ENCODE measurements around the gene SH3GL1. TPM values are rescaled to one million over a fixed set of nuclear protein-coding genes. Genes with fewer than 3 reads are reported as not detected.
"Not testable (repeated sequence)": the region's sequence is repeated elsewhere in the genome, so short reads cannot be mapped to it uniquely, and the experiment has no call there.

SH3GL1 gene
- polyA plus RNA-seq, 3 donors: 14.0 to 33.9 (median 15.0) TPM

GRCh38 chr19:4334929-4335570 is 65.3 kb downstream of the SH3GL1 start:
- Mint-ChIP-seq H3K36me3 (no peaks in the 10 kb centered on the region), H3K9me3 (peaks cover 0 to 7% (median 0%) of the 10 kb centered on the region in 7 donors), H3K27ac (no peak overlapping the region), H3K4me1 (peaks cover 15% of the 10 kb centered on the region), H3K4me3 (no peak overlapping the region), H3K27me3 (ENCODE audit: low read depth in 3 of 3) (peaks cover 1 to 13% (median 9%) of the 10 kb centered on the region in 3 donors)
- no peak overlapping the region for H3K27ac ChIP-seq (ENCODE audit: low read depth in 1 of 2, low read length in 2 of 2)
- peaks cover 12 to 15% of the 10 kb centered on the region in 2 donors for H3K4me1 ChIP-seq (ENCODE audit: control insufficient read depth in 1 of 2, insufficient read depth in 2 of 2, low read length in 2 of 2)
- intact Hi-C loops (cut with micrococcal nuclease): loop anchor here in 1 of 2 donors (10.0 kb wide), 1 partner anchor 90 kb away; the partner anchor contains the start of gene YJU2
- no peak overlapping the region for H3K9ac ChIP-seq (ENCODE audit: insufficient read depth, low read length, poor library complexity, severe bottlenecking)
- no peaks in the 10 kb centered on the region for H4K20me1 ChIP-seq (ENCODE audit: insufficient read depth, low read length)
- H2AFZ ChIP-seq (ENCODE audit: insufficient read depth, low read depth, low read length, poor library complexity, severe bottlenecking): no peak overlapping the region
- 99% methylated on average over 5 of the region's 7 CpGs for WGBS (ENCODE audit: insufficient coverage)
- no peak for DNase-seq
- no peak overlapping the region for H3K4me2 ChIP-seq (replicated peaks; ENCODE audit: extremely low read depth, low read length, poor library complexity, severe bottlenecking)
- H3K27me3 ChIP-seq (ENCODE audit: control insufficient read depth in 2 of 2, insufficient read depth in 2 of 2, low read length in 2 of 2): no peaks in the 10 kb centered on the region
- no peak overlapping the region for H3K4me3 ChIP-seq (replicated peaks in 1 of 3; ENCODE audit: low read depth in 2 of 3, low read length in 3 of 3)
- no peak for TF ChIP-seq CTCF (IDR thresholded peaks at IDR 0.05)
- no peaks in the 10 kb centered on the region for H3K79me2 ChIP-seq (ENCODE audit: insufficient read depth, low read length)
- no peaks in the 10 kb centered on the region for H3K9me3 ChIP-seq (replicated peaks in 1 of 2; ENCODE audit: control insufficient read depth in 1 of 2, insufficient read depth in 1 of 2, low read length in 2 of 2)
- H3K36me3 ChIP-seq (replicated peaks in 1 of 2; ENCODE audit: control insufficient read depth in 1 of 2, insufficient read depth in 2 of 2, low read length in 2 of 2): no peaks in the 10 kb centered on the region

- no peaks in the 10 kb centered on the region for H3K36me3 ChIP-seq (replicated peaks in 1 of 2; ENCODE audit: control insufficient read depth in 1 of 2, insufficient read depth in 2 of 2, low read length in 2 of 2)
- Mint-ChIP-seq H3K36me3 (peaks cover 3% of the 10 kb centered on the region in 2 donors), H3K9me3 (peaks cover 13 to 26% (median 17%) of the 10 kb centered on the region in 7 donors), H3K4me1 (peaks cover 30% of the 10 kb centered on the region), H3K4me3 (no peak overlapping the region), H3K27ac (no peak overlapping the region), H3K27me3 (ENCODE audit: low read depth in 3 of 3) (peaks cover 28 to 42% (median 41%) of the 10 kb centered on the region in 3 donors)
- TF ChIP-seq CTCF (IDR thresholded peaks at IDR 0.05): no peak
- H3K27ac ChIP-seq (ENCODE audit: low read depth in 1 of 2, low read length in 2 of 2): no peak overlapping the region
- H3K4me2 ChIP-seq (replicated peaks; ENCODE audit: extremely low read depth, low read length, poor library complexity, severe bottlenecking): no peak overlapping the region
- no peak overlapping the region for H3K9ac ChIP-seq (ENCODE audit: insufficient read depth, low read length, poor library complexity, severe bottlenecking)
- H3K9me3 ChIP-seq (replicated peaks in 1 of 2; ENCODE audit: control insufficient read depth in 1 of 2, insufficient read depth in 1 of 2, low read length in 2 of 2): peaks cover 0 to 15% of the 10 kb centered on the region in 2 donors
- intact Hi-C loops (cut with micrococcal nuclease): loop anchor here in 1 of 2 donors (2.0 to 10.0 kb wide), 3 partner anchors 13 to 345 kb away; partner anchors contain the start of genes MPND, MYDGF and YJU2
- H3K4me3 ChIP-seq (replicated peaks in 1 of 3; ENCODE audit: low read depth in 2 of 3, low read length in 3 of 3): no peak overlapping the region
- peaks cover 2 to 28% of the 10 kb centered on the region in 2 donors for H3K27me3 ChIP-seq (ENCODE audit: control insufficient read depth in 2 of 2, insufficient read depth in 2 of 2, low read length in 2 of 2)
- H2AFZ ChIP-seq (ENCODE audit: insufficient read depth, low read depth, low read length, poor library complexity, severe bottlenecking): no peak overlapping the region
- H3K4me1 ChIP-seq (ENCODE audit: control insufficient read depth in 1 of 2, insufficient read depth in 2 of 2, low read length in 2 of 2): peaks cover 23 to 26% of the 10 kb centered on the region in 2 donors
- H4K20me1 ChIP-seq (ENCODE audit: insufficient read depth, low read length): no peaks in the 10 kb centered on the region
- 98% methylated on average over 15 of the region's 19 CpGs for WGBS (ENCODE audit: insufficient coverage)
- DNase-seq: no peak
- no peaks in the 10 kb centered on the region for H3K79me2 ChIP-seq (ENCODE audit: insufficient read depth, low read length)
Measured at GRCh38 chr19:4329858-4330257, 70.5 kb downstream of the SH3GL1 start.

- Histone ChIP-seq H3K4me2 (replicated peaks; ENCODE audit: extremely low read depth, low read length, poor library complexity, severe bottlenecking) (peak overlapping the region; percentile 77), H3K9ac (ENCODE audit: insufficient read depth, low read length, poor library complexity, severe bottlenecking) (peak overlapping the region; percentile 40), H3K9me3 (replicated peaks in 1 of 2; ENCODE audit: control insufficient read depth in 1 of 2, insufficient read depth in 1 of 2, low read length in 2 of 2) (peaks cover 0 to 15% of the 10 kb centered on the region in 2 donors), H3K4me1 (ENCODE audit: control insufficient read depth in 1 of 2, insufficient read depth in 2 of 2, low read length in 2 of 2) (peaks cover 23 to 26% of the 10 kb centered on the region in 2 donors), H3K27me3 (ENCODE audit: control insufficient read depth in 2 of 2, insufficient read depth in 2 of 2, low read length in 2 of 2) (peaks cover 2 to 28% of the 10 kb centered on the region in 2 donors), H3K4me3 (replicated peaks in 1 of 3; ENCODE audit: low read depth in 2 of 3, low read length in 3 of 3) (peak overlapping the region in 2 of 3 experiments; percentile 27 to 65), H2AFZ (ENCODE audit: insufficient read depth, low read depth, low read length, poor library complexity, severe bottlenecking) (peak overlapping the region; percentile 79)
- H4K20me1 ChIP-seq (ENCODE audit: insufficient read depth, low read length); H3K27ac ChIP-seq (ENCODE audit: low read depth in 1 of 2, low read length in 2 of 2); DNase-seq; H3K79me2 ChIP-seq (ENCODE audit: insufficient read depth, low read length); H3K36me3 Mint-ChIP-seq; H3K36me3 ChIP-seq (replicated peaks in 1 of 2; ENCODE audit: control insufficient read depth in 1 of 2, insufficient read depth in 2 of 2, low read length in 2 of 2): not testable (repeated sequence)
- peak overlapping the region in 1 of 7 donors; percentile 36 for H3K27ac Mint-ChIP-seq
- peaks cover 8 to 26% (median 17%) of the 10 kb centered on the region in 7 donors for H3K9me3 Mint-ChIP-seq
- WGBS (ENCODE audit: insufficient coverage): 54% methylated on average over 24 of the region's 35 CpGs
- peak overlapping the region; percentile 73 to 85 for H3K4me3 Mint-ChIP-seq
- intact Hi-C loops (cut with micrococcal nuclease): loop anchor here (1.0 to 10.0 kb wide), 3 partner anchors 13 to 346 kb away; partner anchors contain the start of genes MPND (in 1 of the 2) and MYDGF (in 1 of the 2)
- H3K4me1 Mint-ChIP-seq: peaks cover 30% of the 10 kb centered on the region
- peaks cover 28 to 45% (median 41%) of the 10 kb centered on the region in 3 donors for H3K27me3 Mint-ChIP-seq (ENCODE audit: low read depth in 3 of 3)
Measured at GRCh38 chr19:4328991-4329681, 71.2 kb downstream of the SH3GL1 start.
